ENCODE results near the gene LRCOL1.

The LRCOL1 gene

DNA sequence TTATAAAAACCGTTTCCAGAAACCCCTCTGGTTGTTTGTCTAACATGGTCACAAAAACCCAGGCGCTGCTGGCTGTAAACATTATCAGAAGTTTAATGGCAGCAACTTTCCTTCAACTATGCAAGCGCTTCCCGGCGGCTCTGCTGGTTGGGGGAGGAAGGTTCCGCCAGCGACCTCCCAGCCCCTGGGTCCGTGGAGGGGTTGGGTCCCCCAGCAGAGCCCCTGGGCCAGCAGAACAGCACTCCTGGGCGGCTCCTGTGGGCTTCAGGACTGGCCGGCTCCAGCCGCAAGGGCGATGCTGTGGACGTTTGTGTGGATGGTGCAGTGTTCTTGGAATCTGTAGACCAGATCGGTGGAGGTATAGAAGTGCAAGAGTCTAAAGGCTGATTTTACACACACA lies 26.0 kb downstream of the LRCOL1 start:
- Histone ChIP-seq H3K27ac (no peak overlapping the region), H3K4me3 (no peak overlapping the region)
- TF ChIP-seq, protein P1, sequence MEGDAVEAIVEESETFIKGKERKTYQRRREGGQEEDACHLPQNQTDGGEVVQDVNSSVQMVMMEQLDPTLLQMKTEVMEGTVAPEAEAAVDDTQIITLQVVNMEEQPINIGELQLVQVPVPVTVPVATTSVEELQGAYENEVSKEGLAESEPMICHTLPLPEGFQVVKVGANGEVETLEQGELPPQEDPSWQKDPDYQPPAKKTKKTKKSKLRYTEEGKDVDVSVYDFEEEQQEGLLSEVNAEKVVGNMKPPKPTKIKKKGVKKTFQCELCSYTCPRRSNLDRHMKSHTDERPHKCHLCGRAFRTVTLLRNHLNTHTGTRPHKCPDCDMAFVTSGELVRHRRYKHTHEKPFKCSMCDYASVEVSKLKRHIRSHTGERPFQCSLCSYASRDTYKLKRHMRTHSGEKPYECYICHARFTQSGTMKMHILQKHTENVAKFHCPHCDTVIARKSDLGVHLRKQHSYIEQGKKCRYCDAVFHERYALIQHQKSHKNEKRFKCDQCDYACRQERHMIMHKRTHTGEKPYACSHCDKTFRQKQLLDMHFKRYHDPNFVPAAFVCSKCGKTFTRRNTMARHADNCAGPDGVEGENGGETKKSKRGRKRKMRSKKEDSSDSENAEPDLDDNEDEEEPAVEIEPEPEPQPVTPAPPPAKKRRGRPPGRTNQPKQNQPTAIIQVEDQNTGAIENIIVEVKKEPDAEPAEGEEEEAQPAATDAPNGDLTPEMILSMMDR (IDR thresholded peaks at IDR 0.05): no peak
- DNase-seq (ENCODE audit: low spot score): no peak

DNA sequence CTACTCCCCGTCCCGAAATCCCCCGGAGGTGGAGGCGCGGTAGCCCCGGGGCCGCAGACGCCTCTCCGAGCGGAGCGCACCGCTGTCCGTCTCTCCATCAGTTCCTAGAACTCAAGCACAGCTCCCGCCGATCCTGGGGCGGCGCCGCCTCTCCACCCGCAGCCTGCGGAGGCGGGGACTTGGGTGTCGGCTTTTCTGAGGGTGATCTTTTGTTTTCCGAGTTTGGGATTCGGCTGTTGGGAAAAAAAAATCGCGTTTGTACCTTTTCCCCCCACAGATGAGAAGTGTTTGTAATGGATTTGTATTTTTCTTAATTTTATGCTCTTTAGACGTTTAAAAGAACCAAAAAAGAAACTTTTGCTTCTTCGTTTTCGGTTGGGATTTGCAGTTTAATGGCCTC lies 26.6 kb downstream of the LRCOL1 start:
- peak overlapping the region; percentile 59 for H3K4me3 ChIP-seq
- no peak for DNase-seq (ENCODE audit: low spot score)

DNA sequence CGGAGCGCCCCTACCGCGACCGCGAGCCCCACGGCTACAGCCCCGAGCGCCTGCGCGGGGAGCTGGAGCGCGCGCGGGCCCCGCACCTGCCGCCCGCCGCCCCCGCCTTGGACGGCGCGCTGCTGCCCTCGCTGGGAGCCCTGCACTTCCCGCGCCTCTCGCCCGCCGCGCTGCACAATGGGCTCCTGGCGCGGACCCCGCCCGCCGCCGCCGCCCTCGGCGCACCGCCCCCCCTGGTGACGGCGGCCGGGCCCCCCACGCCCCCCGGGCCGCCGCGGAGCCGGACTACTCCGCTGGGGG lies 27.0 kb downstream of the LRCOL1 start:
- DNase-seq (ENCODE audit: low spot score): no peak
- Histone ChIP-seq H3K27ac (no peak overlapping the region), H3K4me3 (peak overlapping the region; percentile 59)
- TF ChIP-seq, protein P1 (IDR thresholded peaks at IDR 0.05): no peak

More for the DNA sequence above, 26.6 kb downstream of the LRCOL1 start:
- TF ChIP-seq, protein P1 (IDR thresholded peaks at IDR 0.05): no peak
- H3K27ac ChIP-seq: no peak overlapping the region

DNA sequence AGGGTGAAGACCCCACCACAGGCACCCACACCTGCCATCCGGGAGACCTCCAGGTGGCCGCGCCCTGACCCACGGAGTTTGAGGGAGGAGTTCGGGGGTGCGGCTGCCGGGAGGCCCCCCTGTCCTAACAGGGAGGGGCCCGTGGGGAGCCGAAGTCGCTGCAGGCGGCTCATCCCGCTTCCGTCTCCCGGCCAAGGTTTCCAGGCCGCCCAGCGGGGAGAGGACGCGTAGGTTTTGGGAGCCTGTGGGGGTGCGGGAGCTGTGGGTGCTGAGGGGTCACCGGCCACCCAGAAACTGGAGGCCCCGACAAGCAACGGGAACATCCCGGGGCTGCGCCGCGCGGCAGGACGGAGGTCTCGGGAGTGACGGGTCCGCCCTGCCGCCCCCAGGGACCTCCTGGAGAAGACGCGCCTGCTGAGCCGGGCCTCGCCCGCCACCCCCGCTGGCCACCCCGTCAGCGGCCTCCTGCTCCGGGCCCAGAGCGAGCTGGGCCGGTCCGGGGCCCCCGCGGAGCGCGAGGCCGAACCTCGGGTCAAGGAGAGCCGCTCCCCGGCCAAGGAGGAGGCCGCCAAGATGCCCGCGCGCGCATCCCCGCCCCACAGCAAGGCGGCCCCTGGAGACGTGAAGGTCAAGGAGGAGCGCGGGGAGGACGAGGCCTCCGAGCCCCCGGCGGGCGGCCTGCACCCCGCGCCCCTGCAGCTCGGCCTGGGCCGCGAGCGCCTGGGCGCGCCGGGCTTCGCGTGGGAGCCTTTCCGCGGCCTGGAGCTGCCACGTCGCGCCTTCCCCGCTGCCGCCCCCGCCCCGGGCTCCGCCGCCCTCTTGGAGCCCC lies 27.6 kb downstream of the LRCOL1 start:
- H3K4me3 ChIP-seq: peak overlapping the region; percentile 59
- peak overlapping the region in 1 of 2 donors; percentile 56 for H3K27ac ChIP-seq
- TF ChIP-seq, protein P1 (IDR thresholded peaks at IDR 0.05): no peak
- no peak for DNase-seq (ENCODE audit: low spot score)

DNA sequence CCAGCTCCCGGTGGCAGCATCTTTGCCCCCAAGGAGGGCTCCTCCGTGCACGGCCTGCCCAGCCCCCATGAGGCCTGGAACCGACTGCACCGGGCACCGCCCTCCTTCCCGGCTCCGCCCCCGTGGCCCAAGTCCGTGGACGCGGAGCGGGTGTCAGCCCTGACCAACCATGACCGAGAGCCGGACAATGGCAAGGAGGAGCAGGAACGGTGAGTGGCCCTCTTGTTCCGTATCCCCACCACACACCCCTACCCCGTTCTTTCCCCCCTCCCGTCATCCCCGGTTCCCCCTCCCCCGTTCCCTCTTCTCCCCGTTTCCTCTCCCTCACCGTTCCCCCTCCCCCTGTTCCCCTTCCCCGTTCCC lies 28.3 kb downstream of the LRCOL1 start:
- no peak for DNase-seq (ENCODE audit: low spot score)
- TF ChIP-seq, protein P1 (IDR thresholded peaks at IDR 0.05): no peak
- Histone ChIP-seq H3K4me3 (peak overlapping the region; percentile 59), H3K27ac (peak overlapping the region in 1 of 2 donors; percentile 56)

DNA sequence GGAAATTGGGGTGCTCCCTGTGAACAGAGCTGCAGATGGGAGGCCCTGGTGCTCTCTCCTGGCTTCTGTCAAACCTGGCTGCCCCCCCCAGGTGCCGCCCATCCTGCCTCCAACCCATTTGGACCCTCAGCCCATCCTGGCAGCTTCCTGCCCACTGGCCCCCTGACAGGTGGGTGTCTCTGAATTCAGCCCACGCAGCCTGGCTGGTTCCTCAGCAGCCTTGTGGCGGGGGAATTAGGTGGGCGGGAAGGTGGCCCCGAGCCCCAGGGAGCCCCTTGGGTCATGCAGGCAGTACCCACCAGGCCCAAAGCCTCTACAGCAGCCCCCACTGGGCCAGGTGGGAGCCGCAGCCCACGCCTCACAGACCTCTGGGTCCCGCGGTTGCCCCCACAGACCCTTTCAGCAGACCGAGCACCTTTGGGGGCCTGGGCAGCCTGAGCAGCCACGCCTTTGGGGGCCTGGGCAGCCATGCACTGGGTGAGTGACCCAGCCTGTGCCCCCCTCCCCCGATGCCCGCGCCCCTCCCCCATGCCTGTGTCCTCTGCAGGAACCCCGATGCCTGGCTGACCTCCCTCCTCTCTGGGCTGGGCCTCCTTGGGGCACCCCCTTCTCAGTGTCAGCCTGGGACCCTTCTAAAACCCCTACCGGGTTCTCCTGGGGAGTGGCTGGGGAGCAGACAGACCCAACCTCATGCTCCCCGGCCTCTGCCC lies 28.9 kb downstream of the LRCOL1 start:
- peak overlapping the region in 1 of 2 donors; percentile 56 for H3K27ac ChIP-seq
- no peak for DNase-seq (ENCODE audit: low spot score)
- no peak overlapping the region for H3K4me3 ChIP-seq
- TF ChIP-seq, protein P1 (IDR thresholded peaks at IDR 0.05): no peak
